Natural killer cell (primary cell): ENCODE measurements around the gene SCAMP1. TPM values are rescaled to one million over a fixed set of nuclear protein-coding genes. Genes with fewer than 3 reads are reported as not detected.

Source experiments
- ATAC-seq, 3 donors: fragments of 150-1000 bp in 2 of 3; fragments of 200-7000 bp in 1 of 3; cut with Tn5 transposase; 1 replicate in 1 of 3; 2 replicates in 2 of 3; pipeline ENCODE4 v1.10.0; 2021; ENCODE audit warnings: mild to moderate bottlenecking in 2 of 3, moderate library complexity in 2 of 3
- DNase-seq, 2 donors: peaks; one replicate each; pipeline versions ENCODE4 v3.0.0 to v3.0.0-alpha.2; 2013 to 2021; ENCODE audit warnings: mixed read lengths in 1 of 2
- H3K27ac ChIP-seq: one replicate; pipeline ENCODE4 v1.5.1; 2013; ENCODE audit warnings: mild to moderate bottlenecking, low read length
- H3K27me3 ChIP-seq: one replicate; pipeline ENCODE4 v1.6.1; 2013; ENCODE audit warnings: low read length; ENCODE audit not compliant: control insufficient read depth, insufficient read depth
- H3K36me3 ChIP-seq: one replicate; pipeline ENCODE4 v1.6.1; 2013; ENCODE audit warnings: low read length; ENCODE audit not compliant: control insufficient read depth, insufficient read depth
- H3K4me1 ChIP-seq: one replicate; pipeline ENCODE4 v1.6.1; 2013; ENCODE audit warnings: low read length; ENCODE audit not compliant: control insufficient read depth, insufficient read depth
- H3K4me3 ChIP-seq: one replicate; pipeline ENCODE4 v1.5.1; 2013; ENCODE audit warnings: low read length
- H3K9me3 ChIP-seq: one replicate; pipeline ENCODE4 v1.6.1; 2013; ENCODE audit warnings: low read length; ENCODE audit not compliant: control insufficient read depth, insufficient read depth
- H3K27ac Mint-ChIP-seq, 2 donors: one replicate each; pipeline ENCODE4 v1.8.0; 2022; ENCODE audit warnings: mild to moderate bottlenecking in 2 of 2, mixed read lengths in 2 of 2, moderate library complexity in 1 of 2
- H3K27me3 Mint-ChIP-seq, 2 donors: one replicate each; pipeline ENCODE4 v1.8.0; 2022; ENCODE audit warnings: low read depth in 2 of 2, mixed read lengths in 2 of 2
- H3K36me3 Mint-ChIP-seq: one replicate; pipeline ENCODE4 v1.8.0; 2022; ENCODE audit warnings: mixed read lengths
- H3K4me1 Mint-ChIP-seq, 2 donors: one replicate each; pipeline ENCODE4 v1.8.0; 2022; ENCODE audit warnings: mixed read lengths in 2 of 2
- H3K4me3 Mint-ChIP-seq: one replicate; pipeline ENCODE4 v1.8.0; 2022; ENCODE audit warnings: mild to moderate bottlenecking, moderate library complexity, mixed read lengths
- H3K9me3 Mint-ChIP-seq, 2 donors: one replicate each; pipeline ENCODE4 v1.8.0; 2022; ENCODE audit warnings: mixed read lengths in 2 of 2
- WGBS: methylation state at CpG from one replicate; pipeline ENCODE4 v1.1.7; 2013; ENCODE audit warnings: missing lambda C conversion rate; ENCODE audit not compliant: insufficient coverage; 5-methylcytosine and 5-hydroxymethylcytosine counted together
- intact Hi-C: fragments of 100-400 bp; cut with micrococcal nuclease; formaldehyde crosslinking; loops from one replicate; pipeline ENCODE4 v1.14.2; 2022
- total RNA-seq, 4 donors: library from RNA; stranded (reverse); fragments of 120-200 nt in 1 of 4; gene quantifications; one replicate each; pipeline versions ENCODE4 v1.2.3 to v1.2.4, GENCODE V29; 2013 to 2022
- TF ChIP-seq, protein P1 (sequence below): fragments of 200-600 bp; IDR thresholded peaks from one replicate; pipeline ENCODE4 v1.8.0; 2022; ENCODE audit warnings: antibody characterized with exemption

Gene SCAMP1
- total RNA-seq, 3 donors from 2014 or later (not counting 1 experiment from before 2014, with no cell fraction given): 19.9 to 27.1 (median 20.5) TPM

DNA sequence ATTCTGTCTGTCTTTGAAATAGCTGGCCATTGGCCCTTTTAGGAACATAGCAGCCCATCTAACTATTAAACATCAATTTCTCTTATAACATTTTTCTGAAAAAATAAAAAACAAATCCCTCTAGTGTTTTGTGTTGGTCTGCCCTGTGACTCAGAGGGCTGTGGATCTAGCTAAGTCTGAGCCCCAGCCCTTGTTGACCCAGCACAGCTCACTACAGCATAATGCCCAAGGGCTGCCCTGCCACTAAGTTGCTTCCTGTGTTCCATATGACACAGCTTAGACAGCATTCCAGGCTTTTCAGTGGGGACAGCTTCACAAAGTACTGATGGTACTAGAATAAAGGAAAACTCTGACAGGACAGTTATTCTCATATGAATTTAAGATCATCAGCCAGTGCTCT is 136.0 kb downstream of the SCAMP1 start:
- H3K27me3 ChIP-seq: no peaks in the 10 kb centered on the region
- peaks cover 7 to 15% of the 10 kb centered on the region in 2 donors for H3K4me1 Mint-ChIP-seq
- H3K9me3 Mint-ChIP-seq: no peaks in the 10 kb centered on the region
- no peak overlapping the region for H3K27ac ChIP-seq
- H3K36me3 Mint-ChIP-seq: no peaks in the 10 kb centered on the region
- H3K9me3 ChIP-seq: no peaks in the 10 kb centered on the region
- peaks cover 32 to 46% of the 10 kb centered on the region in 2 donors for H3K27me3 Mint-ChIP-seq
- H3K4me3 Mint-ChIP-seq: no peak overlapping the region
- TF ChIP-seq, protein P1, sequence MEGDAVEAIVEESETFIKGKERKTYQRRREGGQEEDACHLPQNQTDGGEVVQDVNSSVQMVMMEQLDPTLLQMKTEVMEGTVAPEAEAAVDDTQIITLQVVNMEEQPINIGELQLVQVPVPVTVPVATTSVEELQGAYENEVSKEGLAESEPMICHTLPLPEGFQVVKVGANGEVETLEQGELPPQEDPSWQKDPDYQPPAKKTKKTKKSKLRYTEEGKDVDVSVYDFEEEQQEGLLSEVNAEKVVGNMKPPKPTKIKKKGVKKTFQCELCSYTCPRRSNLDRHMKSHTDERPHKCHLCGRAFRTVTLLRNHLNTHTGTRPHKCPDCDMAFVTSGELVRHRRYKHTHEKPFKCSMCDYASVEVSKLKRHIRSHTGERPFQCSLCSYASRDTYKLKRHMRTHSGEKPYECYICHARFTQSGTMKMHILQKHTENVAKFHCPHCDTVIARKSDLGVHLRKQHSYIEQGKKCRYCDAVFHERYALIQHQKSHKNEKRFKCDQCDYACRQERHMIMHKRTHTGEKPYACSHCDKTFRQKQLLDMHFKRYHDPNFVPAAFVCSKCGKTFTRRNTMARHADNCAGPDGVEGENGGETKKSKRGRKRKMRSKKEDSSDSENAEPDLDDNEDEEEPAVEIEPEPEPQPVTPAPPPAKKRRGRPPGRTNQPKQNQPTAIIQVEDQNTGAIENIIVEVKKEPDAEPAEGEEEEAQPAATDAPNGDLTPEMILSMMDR: no peak
- ATAC-seq: no peak
- H3K4me3 ChIP-seq: no peak overlapping the region
- intact Hi-C loops: no loop called here
- no peak overlapping the region for H3K27ac Mint-ChIP-seq
- H3K4me1 ChIP-seq: peaks cover 11% of the 10 kb centered on the region
- no peak for DNase-seq
- H3K36me3 ChIP-seq: no peaks in the 10 kb centered on the region

DNA sequence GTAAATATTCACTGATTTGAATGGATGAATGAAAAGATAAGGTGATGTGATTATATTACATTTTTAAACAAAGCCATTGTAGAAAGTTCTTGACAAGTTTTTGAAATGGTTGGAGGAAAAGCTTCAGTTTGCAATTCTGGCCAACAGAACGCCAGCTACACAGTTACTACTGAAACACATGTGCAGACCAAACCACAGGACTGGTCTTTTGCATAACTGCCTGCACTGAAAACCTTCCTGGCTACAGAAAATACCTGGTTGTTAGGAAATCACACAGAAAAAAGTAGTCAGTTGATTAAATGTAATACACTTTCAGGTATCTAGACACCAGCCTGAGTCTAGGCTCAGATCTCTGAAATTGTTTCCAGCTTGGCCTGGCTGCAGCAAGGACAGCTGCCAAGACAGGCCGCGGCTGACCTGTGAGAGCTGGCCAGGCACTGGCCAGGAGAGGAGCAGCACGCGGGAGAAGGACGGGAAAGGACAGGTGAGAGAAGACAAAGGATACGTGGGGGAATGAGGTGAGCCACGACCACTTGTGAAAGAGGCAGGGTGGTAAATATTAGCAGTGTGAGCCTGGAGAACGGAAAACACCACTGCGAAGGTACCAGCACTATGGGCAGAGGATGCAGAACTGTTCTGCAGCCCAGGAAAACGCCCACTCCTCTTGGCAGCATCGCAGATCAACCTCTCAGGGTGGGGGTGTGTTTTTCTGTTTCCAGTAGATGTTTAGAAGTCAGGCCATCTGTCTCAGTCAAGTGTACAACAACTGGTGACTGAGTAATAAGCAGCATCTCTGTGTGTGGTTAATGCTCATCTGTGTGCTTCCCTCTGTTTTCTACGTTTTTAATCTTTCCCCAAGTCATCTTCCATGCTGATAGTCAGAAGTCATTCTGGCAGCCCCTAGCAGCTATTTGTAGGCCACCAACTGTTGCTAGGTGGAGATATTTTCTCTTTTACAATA is 137.4 kb downstream of the SCAMP1 start:
- H3K27me3 Mint-ChIP-seq: peaks cover 39 to 60% of the 10 kb centered on the region in 2 donors

DNA sequence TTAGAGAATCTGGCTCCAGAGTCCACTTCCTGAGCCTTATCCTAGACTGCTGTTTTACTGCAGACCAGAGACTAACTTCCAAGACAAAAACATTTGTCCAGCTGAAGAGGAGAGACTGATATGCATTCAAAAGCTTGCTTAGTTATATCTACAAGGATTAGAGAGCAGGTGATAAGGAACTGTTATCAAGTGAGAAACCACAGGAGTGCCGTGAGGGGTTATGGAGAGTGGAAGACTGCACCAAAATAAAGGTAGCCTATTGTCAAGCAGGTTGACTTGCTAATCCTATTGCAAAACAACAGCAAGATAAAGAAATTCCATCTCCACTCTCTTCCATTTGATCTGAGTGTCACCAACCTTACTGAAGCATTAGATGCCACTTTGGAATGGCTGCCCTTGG is 139.1 kb downstream of the SCAMP1 start:
- Histone ChIP-seq H3K27ac (no peak overlapping the region), H3K36me3 (no peaks in the 10 kb centered on the region), H3K9me3 (no peaks in the 10 kb centered on the region), H3K4me3 (no peak overlapping the region), H3K27me3 (no peaks in the 10 kb centered on the region), H3K4me1 (no peaks in the 10 kb centered on the region)
- no peak overlapping the region for H3K4me3 Mint-ChIP-seq
- H3K36me3 Mint-ChIP-seq: no peaks in the 10 kb centered on the region
- H3K9me3 Mint-ChIP-seq: no peaks in the 10 kb centered on the region
- TF ChIP-seq, protein P1: no peak
- peaks cover 0 to 5% of the 10 kb centered on the region in 2 donors for H3K4me1 Mint-ChIP-seq
- ATAC-seq (no peak), DNase-seq (no peak)
- WGBS: 93% methylated on average over 1 of the region's 1 CpG
- H3K27ac Mint-ChIP-seq: no peak overlapping the region
- intact Hi-C loops: no loop called here
- H3K27me3 Mint-ChIP-seq: peaks cover 39 to 76% of the 10 kb centered on the region in 2 donors

More for the DNA sequence above, 137.4 kb downstream of the SCAMP1 start:
- 51% methylated on average over 13 of the region's 13 CpGs for WGBS
- intact Hi-C loops: no loop called here
- Mint-ChIP-seq H3K4me1 (peaks cover 5 to 7% of the 10 kb centered on the region in 2 donors), H3K36me3 (no peaks in the 10 kb centered on the region), H3K9me3 (no peaks in the 10 kb centered on the region), H3K4me3 (no peak overlapping the region), H3K27ac (no peak overlapping the region)
- Histone ChIP-seq H3K27ac (no peak overlapping the region), H3K4me3 (no peak overlapping the region), H3K9me3 (no peaks in the 10 kb centered on the region), H3K36me3 (no peaks in the 10 kb centered on the region), H3K27me3 (no peaks in the 10 kb centered on the region), H3K4me1 (peaks cover 3% of the 10 kb centered on the region)
- TF ChIP-seq, protein P1: no peak
- DNase-seq: no peak
- ATAC-seq: no peak
